HepG2 (cell line): ENCODE results near the gene TRIM37. TPM values are rescaled to one million over a fixed set of nuclear protein-coding genes. Genes with fewer than 3 reads are reported as not detected.

Experiments
- ETV6 ChIP-seq: sonication (generic); formaldehyde crosslinking; conservative IDR thresholded peaks from 2 replicates; pipeline ENCODE4 v1.4.0; 2020; ENCODE audit warnings: missing genetic modification reagents
- FIP1L1 ChIP-seq: fragments of 200-400 bp; formaldehyde crosslinking; IDR thresholded peaks from 2 replicates; pipeline ENCODE4 v1.6.1; 2018; ENCODE audit warnings: low read depth, mild to moderate bottlenecking, low read length, moderate library complexity, borderline replicate concordance; ENCODE audit not compliant: insufficient read depth
- HNRNPLL ChIP-seq: fragments of 200-400 bp; formaldehyde crosslinking; IDR thresholded peaks from 2 replicates; pipeline ENCODE4 v1.6.1; 2017; ENCODE audit warnings: mild to moderate bottlenecking, low read depth, low read length; ENCODE audit not compliant: poor library complexity, severe bottlenecking
- KAT8 ChIP-seq: IDR thresholded peaks from 2 replicates; pipeline ENCODE4 v1.6.1; 2016; ENCODE audit warnings: missing genetic modification reagents, missing compliant biosample characterization
- KDM3A ChIP-seq: IDR thresholded peaks from 2 replicates; pipeline ENCODE4 v1.6.1; 2018; ENCODE audit warnings: low read depth, missing compliant biosample characterization
- KMT2B ChIP-seq: IDR thresholded peaks from 2 replicates; pipeline ENCODE4 v1.6.1; 2016; ENCODE audit warnings: missing genetic modification reagents, missing compliant biosample characterization
- MAFF ChIP-seq: IDR thresholded peaks from 2 replicates; pipeline ENCODE4 v1.6.1; 2011; ENCODE audit warnings: low read depth, low read length, improper control_type of control experiment
- MED1 ChIP-seq: sonication (generic); formaldehyde crosslinking; IDR thresholded peaks from 2 replicates; pipeline ENCODE4 v1.4.0; 2020; ENCODE audit warnings: missing genetic modification reagents
- ONECUT2 ChIP-seq: sonication (generic); formaldehyde crosslinking; IDR thresholded peaks from 2 replicates; pipeline ENCODE4 v1.4.0; 2020; ENCODE audit warnings: missing genetic modification reagents
- ZBTB40 ChIP-seq, 2 experiments: fragments of 450-650 bp in 1 of 2; sonication (generic) in 1 of 2; formaldehyde crosslinking in 1 of 2; IDR thresholded peaks; 2 replicates each; pipeline versions ENCODE4 v1.6.1 to v1.8.0; 2016 to 2022; ENCODE audit warnings: antibody characterized with exemption in 1 of 2, mild to moderate bottlenecking in 1 of 2, missing genetic modification reagents in 1 of 2
- ZFYVE20 ChIP-seq: sonication (generic); formaldehyde crosslinking; IDR thresholded peaks from 2 replicates; pipeline ENCODE4 v1.8.0; 2023; ENCODE audit warnings: low read depth, mild to moderate bottlenecking, moderate library complexity, missing genetic modification reagents, borderline replicate concordance
- ZNF441 ChIP-seq: sonication (generic); formaldehyde crosslinking; IDR thresholded peaks from 2 replicates; pipeline ENCODE4 v1.7.0; 2021; ENCODE audit warnings: missing genetic modification reagents, borderline replicate concordance
- ZNF564 ChIP-seq: sonication (generic); formaldehyde crosslinking; IDR thresholded peaks from 2 replicates; pipeline ENCODE4 v1.8.1; 2023; ENCODE audit warnings: mild to moderate bottlenecking, missing genetic modification reagents
- ZNF580 ChIP-seq: IDR thresholded peaks from 2 replicates; pipeline ENCODE4 v1.6.1; 2016; ENCODE audit warnings: low read depth, borderline replicate concordance
- ZNF644 ChIP-seq: IDR thresholded peaks from 2 replicates; pipeline ENCODE4 v1.6.1; 2016; ENCODE audit warnings: low read depth
- ZNF773 ChIP-seq: sonication (generic); formaldehyde crosslinking; IDR thresholded peaks from 2 replicates; pipeline ENCODE4 v1.4.0; 2020; ENCODE audit warnings: missing genetic modification reagents, borderline replicate concordance
- polyA plus RNA-seq, 8 experiments: library from polyadenylated mRNA; depleted of rRNA in 3 of 8; stranded (reverse) in 7 of 8; unstranded in 1 of 8; fragments of >200 nt; fragmentation: Illumina TruSeq in 4 of 8; extraction: Trizol in 4 of 8; gene quantifications; 2 replicates each; pipeline versions ENCODE4 v1.2.1 to v1.2.3, GENCODE V29; 2011 to 2016; ENCODE audit warnings: low read depth in 4 of 8, missing spikeins in 1 of 8, mixed read lengths in 1 of 8; ENCODE audit not compliant: insufficient read depth in 1 of 8
- total RNA-seq, 5 experiments: library from RNA; depleted of rRNA; stranded (reverse); fragments of >200 nt; fragmentation: Illumina TruSeq; extraction: Trizol; gene quantifications; 2 replicates each; pipeline ENCODE4 v1.2.3, GENCODE V29; 2016; ENCODE audit warnings: low read depth in 1 of 5
- TF ChIP-seq, protein P1 (sequence below): sonication (generic); formaldehyde crosslinking; IDR thresholded peaks from 2 replicates; pipeline ENCODE4 v1.4.0; 2020; ENCODE audit warnings: missing genetic modification reagents, borderline replicate concordance

Gene TRIM37
- total and polyA plus RNA-seq, 2 of the 13 experiments (the other 11 are each of a cell fraction or from before 2014, with no cell fraction given), result 12.4 to 39.1 TPM

DNA sequence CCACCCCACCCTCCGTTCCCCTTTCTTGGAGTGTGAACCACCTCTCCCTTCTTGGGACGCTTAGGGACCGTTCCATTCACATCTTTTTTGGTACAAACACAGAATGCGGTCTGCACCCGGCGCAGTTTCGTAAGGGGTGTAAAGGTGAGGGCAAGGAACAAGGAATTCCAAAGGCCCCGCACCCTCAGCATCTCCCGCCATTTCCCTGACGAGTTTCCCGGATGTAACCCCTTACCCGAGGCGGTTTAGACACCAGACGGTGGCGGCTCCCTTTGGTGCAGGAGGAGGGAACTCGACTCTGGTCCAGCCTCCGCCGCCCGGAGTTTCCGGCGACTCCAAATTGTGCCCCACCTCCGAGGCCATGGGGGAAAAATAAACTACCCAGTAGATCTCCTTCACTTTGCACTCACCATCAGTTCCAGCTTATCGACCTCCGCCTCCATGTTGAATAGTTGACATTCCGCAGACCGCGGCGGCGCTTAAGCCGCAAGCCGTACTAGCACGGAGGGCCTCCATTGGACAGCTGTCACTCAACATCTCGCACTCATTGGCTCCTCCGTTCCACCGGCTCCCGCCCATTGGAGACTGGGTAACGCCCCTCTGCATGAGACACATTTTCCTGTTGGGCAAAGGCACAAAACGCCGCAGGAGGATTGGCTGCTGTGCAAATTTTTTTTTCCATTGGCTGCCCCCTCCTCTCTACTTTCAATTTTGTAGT, 48.2 kb upstream of the TRIM37 start, which contains the start of gene SKA2 (continued):
- TF ChIP-seq ZBTB40 (IDR thresholded peaks at IDR 0.05) (no peak), ZBTB40 (CRISPR knock-in tag; IDR thresholded peaks at IDR 0.05) (0 out of 2 replicates have a peak, but pooled peaks have one; percentile 36), ZNF564 (CRISPR knock-in tag) (peak; percentile 64; the same call in 1 of the 2 replicates), FIP1L1 (peak; percentile 38; the same call in 1 of the 2 replicates), ZFYVE20 (CRISPR knock-in tag) (no peak), KMT2B (peak; percentile 97), ONECUT2 (CRISPR knock-in tag) (peak; percentile 96), ZNF580 (CRISPR knock-in tag) (peak; percentile 20; the same call in 1 of the 2 replicates), HNRNPLL (peak; percentile 83), MAFF (peak; percentile 16; the same call in 1 of the 2 replicates), ETV6 (CRISPR knock-in tag) (0 out of 2 replicates have a peak, but pooled peaks have one; percentile 15), ZNF441 (CRISPR knock-in tag) (0 out of 2 replicates have a peak, but pooled peaks have one; percentile 18), KDM3A (CRISPR knock-in tag) (no peak), ZNF644 (CRISPR knock-in tag) (peak; percentile 17; the same call in 1 of the 2 replicates), MED1 (CRISPR knock-in tag) (peak; percentile 15; the same call in 1 of the 2 replicates), KAT8 (peak; percentile 83), ZNF773 (CRISPR knock-in tag) (no peak)
- TF ChIP-seq, protein P1, sequence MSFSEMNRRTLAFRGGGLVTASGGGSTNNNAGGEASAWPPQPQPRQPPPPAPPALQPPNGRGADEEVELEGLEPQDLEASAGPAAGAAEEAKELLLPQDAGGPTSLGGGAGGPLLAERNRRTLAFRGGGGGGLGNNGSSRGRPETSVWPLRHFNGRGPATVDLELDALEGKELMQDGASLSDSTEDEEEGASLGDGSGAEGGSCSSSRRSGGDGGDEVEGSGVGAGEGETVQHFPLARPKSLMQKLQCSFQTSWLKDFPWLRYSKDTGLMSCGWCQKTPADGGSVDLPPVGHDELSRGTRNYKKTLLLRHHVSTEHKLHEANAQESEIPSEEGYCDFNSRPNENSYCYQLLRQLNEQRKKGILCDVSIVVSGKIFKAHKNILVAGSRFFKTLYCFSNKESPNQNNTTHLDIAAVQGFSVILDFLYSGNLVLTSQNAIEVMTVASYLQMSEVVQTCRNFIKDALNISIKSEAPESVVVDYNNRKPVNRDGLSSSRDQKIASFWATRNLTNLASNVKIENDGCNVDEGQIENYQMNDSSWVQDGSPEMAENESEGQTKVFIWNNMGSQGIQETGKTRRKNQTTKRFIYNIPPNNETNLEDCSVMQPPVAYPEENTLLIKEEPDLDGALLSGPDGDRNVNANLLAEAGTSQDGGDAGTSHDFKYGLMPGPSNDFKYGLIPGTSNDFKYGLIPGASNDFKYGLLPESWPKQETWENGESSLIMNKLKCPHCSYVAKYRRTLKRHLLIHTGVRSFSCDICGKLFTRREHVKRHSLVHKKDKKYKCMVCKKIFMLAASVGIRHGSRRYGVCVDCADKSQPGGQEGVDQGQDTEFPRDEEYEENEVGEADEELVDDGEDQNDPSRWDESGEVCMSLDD (CRISPR knock-in tag), result no peak
